Measurements from ENCODE around the gene LDLRAD3.

LDLRAD3 gene

GRCh38 chr11:36229091-36229705, 285.3 kb downstream of the LDLRAD3 start:
- DNase-seq (ENCODE audit: low spot score) = no peak
- TF ChIP-seq CTCF (IDR thresholded peaks at IDR 0.05; ENCODE audit: extremely low read depth, missing control alignments) = no peak

DNA sequence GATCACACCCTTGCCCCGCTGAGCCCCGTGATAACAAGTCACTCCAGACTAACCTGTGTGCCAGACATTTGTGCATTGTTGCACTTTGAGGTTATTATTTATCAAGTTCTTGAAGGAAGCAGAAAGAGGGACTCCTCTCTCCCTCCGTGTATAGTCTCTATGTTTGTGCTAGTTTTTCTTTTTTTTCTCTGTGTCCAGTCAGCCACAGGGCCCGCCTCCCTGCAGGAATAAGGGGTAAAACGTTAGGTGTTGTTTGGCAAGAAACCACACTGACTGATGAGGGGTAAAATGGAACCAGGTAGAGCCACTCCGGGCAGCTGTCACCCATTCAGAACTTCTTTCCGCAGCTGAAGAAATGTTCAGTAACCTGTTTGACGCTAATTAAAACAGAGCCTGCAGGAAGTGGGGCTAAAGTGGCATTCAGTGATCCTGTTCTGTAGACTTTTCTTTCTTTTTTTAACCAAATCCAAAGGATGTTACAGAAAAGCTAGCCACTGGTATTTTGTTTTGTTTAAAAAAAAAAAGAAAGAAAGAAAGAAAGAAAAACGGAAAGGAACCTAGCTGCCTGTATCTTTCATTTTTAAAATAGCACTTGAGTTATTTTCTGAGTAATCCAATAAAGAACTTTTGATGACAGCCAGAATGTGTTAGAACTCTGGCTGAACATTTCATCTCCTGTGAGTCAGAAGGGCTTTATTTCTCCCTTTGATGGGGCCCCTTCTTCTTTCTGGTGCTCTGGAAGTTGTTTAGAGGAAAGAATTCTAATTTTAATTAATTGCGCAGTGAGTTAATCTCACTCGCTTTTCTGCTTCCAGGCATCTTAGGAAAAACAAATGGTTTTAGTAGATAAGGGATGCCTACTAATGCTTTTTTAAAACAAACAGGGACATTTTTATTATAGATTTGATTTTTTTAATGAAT, 287.2 kb downstream of the LDLRAD3 start:
- TF ChIP-seq CTCF (IDR thresholded peaks at IDR 0.05; ENCODE audit: extremely low read depth, missing control alignments) = no peak
- DNase-seq (ENCODE audit: low spot score) = no peak

- TF ChIP-seq CTCF (IDR thresholded peaks at IDR 0.05; ENCODE audit: extremely low read depth, missing control alignments) = no peak
- no peak for DNase-seq (ENCODE audit: low spot score)
Observed at GRCh38 chr11:36233204-36233603, 289.3 kb downstream of the LDLRAD3 start.

DNA sequence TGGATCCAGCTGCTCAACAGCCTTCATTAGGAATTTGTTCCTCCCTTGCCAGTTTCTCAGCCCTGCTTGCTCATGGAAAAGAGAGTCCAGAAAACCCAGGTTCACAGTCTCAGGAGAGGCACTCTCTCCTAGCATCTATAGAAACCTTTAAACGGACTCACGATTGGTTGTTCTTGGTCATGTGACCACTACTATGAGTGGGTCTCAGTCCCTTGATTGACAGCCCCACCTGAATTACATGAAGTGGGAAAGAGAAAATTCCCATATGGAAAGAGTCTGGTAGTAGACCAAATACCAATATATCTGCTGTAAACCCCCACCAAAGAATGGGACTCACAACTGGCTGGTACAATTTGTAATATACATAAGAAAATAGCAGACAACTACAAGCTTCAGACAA, 291.0 kb downstream of the LDLRAD3 start:
- DNase-seq (ENCODE audit: low spot score) = no peak
- TF ChIP-seq CTCF (IDR thresholded peaks at IDR 0.05; ENCODE audit: extremely low read depth, missing control alignments) = no peak

DNA sequence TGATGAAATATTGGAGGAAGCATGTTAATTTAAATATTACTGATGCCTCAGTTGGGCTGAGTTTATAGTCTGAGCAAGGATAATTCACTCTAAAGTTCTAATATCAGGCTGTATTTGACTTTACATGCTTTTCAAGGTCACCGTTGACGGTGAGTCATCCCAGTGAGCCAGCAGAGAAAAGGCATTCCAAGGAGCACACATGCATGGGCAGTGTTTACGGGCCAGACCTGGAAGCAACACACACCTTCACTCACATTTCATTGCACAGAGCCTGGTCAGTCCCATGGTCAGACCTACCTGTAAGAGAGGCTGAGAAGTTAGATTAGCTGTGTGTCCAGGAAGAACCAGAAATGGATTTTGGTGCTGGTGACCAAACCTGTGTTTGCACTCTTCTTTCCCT, 291.9 kb downstream of the LDLRAD3 start:
- no peak for TF ChIP-seq CTCF (IDR thresholded peaks at IDR 0.05; ENCODE audit: extremely low read depth, missing control alignments)
- DNase-seq (ENCODE audit: low spot score) = no peak

- TF ChIP-seq CTCF (IDR thresholded peaks at IDR 0.05; ENCODE audit: extremely low read depth, missing control alignments) = no peak
- DNase-seq (ENCODE audit: low spot score) = no peak
Observed at GRCh38 chr11:36237391-36237790, 293.5 kb downstream of the LDLRAD3 start.

- no peak for DNase-seq (ENCODE audit: low spot score)
- no peak for TF ChIP-seq CTCF (IDR thresholded peaks at IDR 0.05; ENCODE audit: extremely low read depth, missing control alignments)
Observed at GRCh38 chr11:36238036-36238631, 294.3 kb downstream of the LDLRAD3 start.

Data from GM20000 (cell line).